ENCODE results near the gene CLTCL1. TPM values are rescaled to one million over a fixed set of nuclear protein-coding genes. Genes with fewer than 3 reads are reported as not detected.

Gene CLTCL1
- total RNA-seq, 1 donor from 2014 or later: 28.2 TPM

DNA sequence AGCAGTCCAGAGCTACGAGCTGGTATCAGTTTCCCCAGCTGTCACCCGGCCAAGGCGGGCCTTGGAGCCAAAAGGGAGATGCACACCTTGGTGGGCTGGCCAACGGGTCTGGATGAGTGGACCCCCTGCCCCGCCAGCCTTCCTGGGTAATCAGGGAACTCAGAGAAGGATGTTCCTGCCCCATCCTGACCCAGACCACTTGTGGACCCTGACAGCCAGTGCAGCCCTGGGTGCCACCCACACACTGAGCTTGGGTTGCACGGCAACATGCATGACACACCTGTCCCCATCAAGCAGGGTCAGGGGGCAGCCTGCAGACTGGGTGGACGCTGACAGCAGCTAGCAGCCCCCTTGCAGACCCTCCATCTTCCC lies 121.6 kb downstream of the CLTCL1 start:
- DNase-seq (ENCODE audit: low read depth): no peak
- Histone ChIP-seq H3K27me3 (ENCODE audit: control insufficient read depth, insufficient read depth, low read length) (peaks cover 41% of the 10 kb centered on the region), H3K4me3 (ENCODE audit: low read depth, low read length) (no peak overlapping the region), H3K36me3 (ENCODE audit: control insufficient read depth, insufficient read depth, low read length) (no peaks in the 10 kb centered on the region)
- TF ChIP-seq, protein P1, sequence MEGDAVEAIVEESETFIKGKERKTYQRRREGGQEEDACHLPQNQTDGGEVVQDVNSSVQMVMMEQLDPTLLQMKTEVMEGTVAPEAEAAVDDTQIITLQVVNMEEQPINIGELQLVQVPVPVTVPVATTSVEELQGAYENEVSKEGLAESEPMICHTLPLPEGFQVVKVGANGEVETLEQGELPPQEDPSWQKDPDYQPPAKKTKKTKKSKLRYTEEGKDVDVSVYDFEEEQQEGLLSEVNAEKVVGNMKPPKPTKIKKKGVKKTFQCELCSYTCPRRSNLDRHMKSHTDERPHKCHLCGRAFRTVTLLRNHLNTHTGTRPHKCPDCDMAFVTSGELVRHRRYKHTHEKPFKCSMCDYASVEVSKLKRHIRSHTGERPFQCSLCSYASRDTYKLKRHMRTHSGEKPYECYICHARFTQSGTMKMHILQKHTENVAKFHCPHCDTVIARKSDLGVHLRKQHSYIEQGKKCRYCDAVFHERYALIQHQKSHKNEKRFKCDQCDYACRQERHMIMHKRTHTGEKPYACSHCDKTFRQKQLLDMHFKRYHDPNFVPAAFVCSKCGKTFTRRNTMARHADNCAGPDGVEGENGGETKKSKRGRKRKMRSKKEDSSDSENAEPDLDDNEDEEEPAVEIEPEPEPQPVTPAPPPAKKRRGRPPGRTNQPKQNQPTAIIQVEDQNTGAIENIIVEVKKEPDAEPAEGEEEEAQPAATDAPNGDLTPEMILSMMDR (IDR thresholded peaks at IDR 0.05; ENCODE audit: insufficient read depth, low read length, poor library complexity, severe bottlenecking): no peak

DNA sequence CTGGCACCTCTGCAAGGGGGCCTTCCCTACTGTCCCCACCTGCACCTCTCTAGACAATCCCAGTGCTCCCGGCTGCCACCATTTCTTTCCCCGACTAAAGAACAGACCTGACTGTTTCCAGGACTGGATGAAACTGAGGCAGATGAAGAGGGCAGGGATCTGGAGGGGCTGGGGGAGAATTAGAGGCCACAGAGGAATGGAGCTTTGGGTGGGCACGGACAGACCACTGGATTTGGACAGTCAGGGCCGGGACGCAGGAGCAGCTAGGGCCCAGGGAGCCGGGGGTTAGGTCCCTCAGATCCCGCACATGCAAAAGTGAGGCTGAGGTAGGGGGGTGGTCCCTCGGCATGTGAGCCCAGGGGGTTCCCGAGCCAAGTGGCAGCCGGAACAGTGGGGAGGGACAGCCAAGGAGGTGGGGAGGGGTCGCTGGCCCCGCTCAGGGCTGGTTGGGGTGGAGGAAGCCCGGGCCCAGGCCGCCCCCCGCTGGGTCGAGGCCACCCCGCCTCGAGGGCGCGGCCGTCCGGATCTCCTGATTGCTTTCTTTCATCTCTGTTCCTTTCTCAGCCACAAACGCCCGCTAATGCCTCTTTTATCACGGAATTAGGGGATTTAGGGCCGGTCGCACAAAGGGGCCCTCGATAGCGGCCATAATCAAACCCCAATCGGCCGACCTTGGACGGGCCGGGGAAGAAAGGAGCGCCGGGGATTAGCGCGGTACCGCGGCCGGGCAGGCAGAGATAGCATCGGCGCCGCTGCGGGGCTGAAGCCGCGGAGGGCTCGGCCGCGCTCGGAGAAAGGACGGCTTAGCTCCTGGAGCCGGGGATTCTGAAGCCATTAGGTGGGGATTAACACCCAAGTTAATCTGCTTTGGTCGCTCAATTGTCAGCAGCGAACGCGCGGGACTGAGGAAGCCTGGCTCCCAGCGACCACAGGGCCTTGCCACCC lies 122.2 kb downstream of the CLTCL1 start:
- DNase-seq (ENCODE audit: low read depth): no peak
- peak overlapping the region; percentile 9 for H3K4me3 ChIP-seq (ENCODE audit: low read depth, low read length)
- no peaks in the 10 kb centered on the region for H3K36me3 ChIP-seq (ENCODE audit: control insufficient read depth, insufficient read depth, low read length)
- peaks cover 41% of the 10 kb centered on the region for H3K27me3 ChIP-seq (ENCODE audit: control insufficient read depth, insufficient read depth, low read length)
- TF ChIP-seq, protein P1 (IDR thresholded peaks at IDR 0.05; ENCODE audit: insufficient read depth, low read length, poor library complexity, severe bottlenecking): no peak

DNA sequence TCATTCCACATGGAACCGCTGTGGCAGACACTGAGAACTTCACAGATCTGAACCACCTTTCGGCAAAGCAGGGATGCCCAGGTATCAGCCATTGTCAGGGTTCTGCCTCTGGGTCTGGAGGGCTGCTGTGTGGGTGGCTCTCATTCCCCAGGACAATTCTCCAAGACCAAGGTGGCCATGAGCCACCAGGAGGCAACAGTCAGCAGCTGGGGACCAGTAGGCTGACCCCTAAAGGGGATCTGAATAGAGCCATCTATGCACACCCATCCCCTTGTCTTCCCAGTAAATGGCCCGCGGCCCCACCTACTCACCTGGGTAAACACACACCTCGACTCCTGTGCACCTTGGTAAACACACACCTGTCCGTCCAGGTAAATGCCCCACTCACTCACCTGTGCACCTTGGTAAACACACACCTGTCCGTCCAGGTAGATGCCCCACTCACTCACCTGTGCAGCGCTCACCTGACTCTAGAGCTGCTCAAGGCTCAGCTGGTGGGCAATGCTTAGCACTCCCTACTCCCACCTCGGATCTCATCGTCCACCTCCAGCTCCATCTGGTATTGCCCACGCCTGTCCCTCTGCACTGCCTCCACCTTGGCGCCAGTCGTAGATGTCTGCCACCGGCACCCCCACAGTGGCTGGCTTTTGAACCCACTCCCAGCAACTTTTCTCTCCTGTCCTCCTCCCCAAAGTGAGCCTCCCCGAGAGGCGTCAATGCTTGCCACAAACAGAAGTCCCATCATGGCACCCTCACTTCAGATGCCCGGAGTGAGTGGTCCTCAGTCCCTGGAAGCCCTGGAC lies 123.2 kb downstream of the CLTCL1 start:
- no peak overlapping the region for H3K4me3 ChIP-seq (ENCODE audit: low read depth, low read length)
- H3K36me3 ChIP-seq (ENCODE audit: control insufficient read depth, insufficient read depth, low read length): no peaks in the 10 kb centered on the region
- no peak for DNase-seq (ENCODE audit: low read depth)
- TF ChIP-seq, protein P1 (IDR thresholded peaks at IDR 0.05; ENCODE audit: insufficient read depth, low read length, poor library complexity, severe bottlenecking): no peak
- peaks cover 41% of the 10 kb centered on the region for H3K27me3 ChIP-seq (ENCODE audit: control insufficient read depth, insufficient read depth, low read length)

DNA sequence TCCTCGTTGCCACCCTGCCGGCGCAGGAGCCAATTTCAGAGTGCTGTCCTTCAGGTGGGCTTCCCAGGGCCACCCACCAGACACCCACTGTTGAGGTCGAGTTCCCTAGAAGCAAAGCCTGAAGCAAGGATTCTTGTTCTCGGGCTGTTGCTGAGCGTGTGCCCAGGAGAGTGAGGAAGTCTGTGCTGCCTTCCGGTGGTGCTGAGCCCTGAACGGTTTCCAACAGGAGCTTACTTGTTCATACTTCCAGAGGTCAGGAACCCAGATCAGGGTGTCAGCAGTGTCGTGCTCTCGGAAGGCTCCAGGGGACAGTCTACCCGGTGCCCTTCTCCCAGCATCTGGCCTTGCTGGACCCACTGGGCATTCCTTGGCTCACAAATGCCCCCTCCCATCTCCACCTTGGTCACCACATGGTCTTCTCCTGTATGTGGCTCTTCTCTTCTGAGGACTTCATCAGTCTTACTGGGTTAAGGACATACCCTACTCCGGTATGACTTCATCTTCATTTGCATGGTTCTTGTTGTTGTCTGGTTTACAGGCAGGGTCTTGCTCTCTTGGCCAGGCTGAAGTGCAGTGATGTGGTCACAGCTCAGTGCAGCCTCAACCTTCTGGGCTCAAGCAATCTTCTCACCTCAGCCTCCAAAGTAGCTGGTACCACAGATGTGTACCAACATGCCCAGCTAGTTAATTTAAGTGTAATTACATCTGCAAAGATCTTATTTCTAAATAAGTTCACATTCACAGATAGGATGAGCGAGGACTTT lies 124.2 kb downstream of the CLTCL1 start:
- no peaks in the 10 kb centered on the region for H3K36me3 ChIP-seq (ENCODE audit: control insufficient read depth, insufficient read depth, low read length)
- TF ChIP-seq, protein P1 (IDR thresholded peaks at IDR 0.05; ENCODE audit: insufficient read depth, low read length, poor library complexity, severe bottlenecking): no peak
- H3K27me3 ChIP-seq (ENCODE audit: control insufficient read depth, insufficient read depth, low read length): peaks cover 41% of the 10 kb centered on the region
- no peak for DNase-seq (ENCODE audit: low read depth)
- no peak overlapping the region for H3K4me3 ChIP-seq (ENCODE audit: low read depth, low read length)

DNA sequence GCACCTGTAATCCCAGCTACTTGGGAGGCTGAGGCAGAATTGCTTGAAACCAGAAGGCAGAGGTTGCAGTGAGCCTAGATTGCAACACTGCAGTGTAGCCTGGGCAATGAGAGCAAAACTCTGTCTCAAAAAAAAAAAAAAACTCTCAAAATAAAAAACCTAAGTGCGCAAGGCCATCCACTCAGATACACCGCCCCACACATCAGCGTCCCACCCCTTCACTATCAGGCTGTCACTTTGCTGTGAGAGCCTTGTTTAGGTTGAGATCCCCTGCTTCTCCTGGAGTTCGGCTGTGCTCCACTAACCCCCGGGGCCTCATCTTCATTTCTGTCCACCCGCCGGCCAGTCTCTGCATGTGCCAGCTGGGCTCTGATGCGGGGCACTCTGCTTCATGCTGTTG lies 125.1 kb downstream of the CLTCL1 start:
- Histone ChIP-seq H3K36me3 (ENCODE audit: control insufficient read depth, insufficient read depth, low read length) (no peaks in the 10 kb centered on the region), H3K4me3 (ENCODE audit: low read depth, low read length) (no peak overlapping the region), H3K27me3 (ENCODE audit: control insufficient read depth, insufficient read depth, low read length) (peaks cover 44% of the 10 kb centered on the region)
- TF ChIP-seq, protein P1 (IDR thresholded peaks at IDR 0.05; ENCODE audit: insufficient read depth, low read length, poor library complexity, severe bottlenecking): no peak
- DNase-seq (ENCODE audit: low read depth): no peak
